B cell (primary cell): Measurements from ENCODE around the gene MYL7.

Experiments used
- CTCF ChIP-seq: fragments of 200-600 bp; IDR thresholded peaks from one replicate; pipeline ENCODE4 v1.8.0; 2022; ENCODE audit warnings: antibody characterized with exemption, mild to moderate bottlenecking
- EZH2 ChIP-seq: IDR thresholded peaks from 2 replicates; pipeline ENCODE4 v1.6.1; 2012; ENCODE audit warnings: borderline replicate concordance, low read depth, mild to moderate bottlenecking, moderate library complexity, low read length; ENCODE audit not compliant: insufficient read depth, poor library complexity, severe bottlenecking

GRCh38 chr7:44162785-44163395, 21.8 kb upstream of the MYL7 start:
- TF ChIP-seq CTCF (no peak), EZH2 (no peak)
